GM23338 (cell line): ENCODE measurements around the gene UCKL1. TPM values are rescaled to one million over a fixed set of nuclear protein-coding genes. Genes with fewer than 3 reads are reported as not detected.

ENCODE experiments used
- ATAC-seq: fragments of 200-7000 bp; cut with Tn5 transposase; 3 replicates; pipeline ENCODE4 v1.9.1; 2020
- DNase-seq: peaks from one replicate; pipeline ENCODE4 v3.0.0-alpha.2; 2015; ENCODE audit warnings: low spot score
- H2AFZ ChIP-seq: fragments of 200-600 bp; sonication (generic); 2 replicates; pipeline ENCODE4 v1.8.0; 2016; ENCODE audit warnings: antibody characterized with exemption, mild to moderate bottlenecking, moderate library complexity
- H3F3A ChIP-seq: fragments of 200-600 bp; sonication (generic); replicated peaks from 2 replicates; pipeline ENCODE4 v1.8.0; 2017; ENCODE audit warnings: antibody characterized with exemption, mixed run types, low read depth
- H3K27ac ChIP-seq: fragments of 200-600 bp; sonication (generic); 2 replicates; pipeline ENCODE4 v1.6.1; 2016; ENCODE audit warnings: low read depth
- H3K27me3 ChIP-seq: fragments of 200-600 bp; sonication (generic); 2 replicates; pipeline ENCODE4 v1.8.0; 2016; ENCODE audit warnings: mild to moderate bottlenecking, mixed run types, moderate library complexity; ENCODE audit not compliant: insufficient read depth
- H3K36me3 ChIP-seq: fragments of 200-600 bp; sonication (generic); 2 replicates; pipeline ENCODE4 v1.8.0; 2016; ENCODE audit warnings: mild to moderate bottlenecking; ENCODE audit not compliant: insufficient read depth
- H3K4me1 ChIP-seq: fragments of 200-600 bp; sonication (generic); 2 replicates; pipeline ENCODE4 v1.8.0; 2016; ENCODE audit warnings: mild to moderate bottlenecking, moderate library complexity; ENCODE audit not compliant: insufficient read depth
- H3K4me2 ChIP-seq: fragments of 200-600 bp; sonication (generic); 2 replicates; pipeline ENCODE4 v1.7.1; 2017; ENCODE audit warnings: mixed run types
- H3K4me3 ChIP-seq: fragments of 200-600 bp; sonication (generic); 2 replicates; pipeline ENCODE4 v1.6.1; 2016; ENCODE audit warnings: mixed run types
- H3K79me2 ChIP-seq: fragments of 200-600 bp; sonication (generic); replicated peaks from 2 replicates; pipeline ENCODE4 v1.8.0; 2017; ENCODE audit warnings: mild to moderate bottlenecking; ENCODE audit not compliant: insufficient read depth
- H3K9me2 ChIP-seq: fragments of 200-600 bp; sonication (generic); 2 replicates; pipeline ENCODE4 v1.8.0; 2017; ENCODE audit not compliant: insufficient read depth
- H4K20me1 ChIP-seq: fragments of 200-600 bp; sonication (generic); replicated peaks from 2 replicates; pipeline ENCODE4 v1.8.0; 2017; ENCODE audit warnings: mild to moderate bottlenecking; ENCODE audit not compliant: insufficient read depth
- H3K27ac Mint-ChIP-seq: 2 replicates; pipeline ENCODE4 v1.8.0; 2020; ENCODE audit warnings: inconsistent platforms, mild to moderate bottlenecking, moderate library complexity, mixed read lengths
- H3K27me3 Mint-ChIP-seq: 3 replicates; pipeline ENCODE4 v1.8.0; 2022; ENCODE audit warnings: low read depth, mild to moderate bottlenecking, moderate library complexity, mixed read lengths, inconsistent platforms; ENCODE audit not compliant: insufficient read depth, poor library complexity
- H3K36me3 Mint-ChIP-seq: 3 replicates; pipeline ENCODE4 v1.8.0; 2021; ENCODE audit warnings: low read depth, mild to moderate bottlenecking, inconsistent platforms, moderate library complexity, mixed read lengths
- H3K4me1 Mint-ChIP-seq: 3 replicates; pipeline ENCODE4 v1.8.0; 2020; ENCODE audit warnings: mild to moderate bottlenecking, inconsistent platforms, mixed read lengths
- H3K4me3 Mint-ChIP-seq: 3 replicates; pipeline ENCODE4 v1.8.0; 2021; ENCODE audit warnings: moderate library complexity, mild to moderate bottlenecking, inconsistent platforms, mixed read lengths
- H3K9me3 Mint-ChIP-seq: 3 replicates; pipeline ENCODE4 v1.8.0; 2020; ENCODE audit warnings: moderate library complexity, mild to moderate bottlenecking, inconsistent platforms, mixed read lengths
- CREB1 ChIP-seq: fragments of 250-450 bp; sonication (Bioruptor Pico); IDR thresholded peaks from 2 replicates; pipeline ENCODE4 v1.5.0; 2020; ENCODE audit warnings: low read depth, mild to moderate bottlenecking, moderate library complexity
- CTCF ChIP-seq, 2 experiments: fragments of 200-600 bp in 1 of 2; sonication (generic) in 1 of 2; conservative IDR thresholded peaks; 2 replicates each; pipeline versions ENCODE4 v1.5.1 to v1.6.1; 2016 to 2017; ENCODE audit warnings: antibody characterized with exemption in 2 of 2, low read depth in 2 of 2, mild to moderate bottlenecking in 2 of 2, moderate library complexity in 1 of 2
- ETS1 ChIP-seq: IDR thresholded peaks from 2 replicates; pipeline ENCODE4 v1.6.1; 2016; ENCODE audit warnings: antibody characterized with exemption
- EZH2 ChIP-seq: fragments of 200-600 bp; sonication (generic); IDR thresholded peaks from one replicate; pipeline ENCODE4 v1.8.0; 2017; ENCODE audit warnings: antibody characterized with exemption, mild to moderate bottlenecking, low read depth; ENCODE audit not compliant: unreplicated experiment
- EZH2phosphoT487 ChIP-seq: fragments of 200-600 bp; sonication (generic); IDR thresholded peaks from one replicate; pipeline ENCODE4 v1.8.1; 2018; ENCODE audit warnings: antibody characterized with exemption; ENCODE audit not compliant: unreplicated experiment
- JUNB ChIP-seq: IDR thresholded peaks from one replicate; pipeline ENCODE4 v1.6.1; 2016; ENCODE audit warnings: antibody characterized with exemption; ENCODE audit not compliant: unreplicated experiment
- NANOG ChIP-seq: IDR thresholded peaks from 2 replicates; pipeline ENCODE4 v1.6.1; 2016; ENCODE audit warnings: antibody characterized with exemption, borderline replicate concordance
- POLR2AphosphoS5 ChIP-seq: IDR thresholded peaks from 2 replicates; pipeline ENCODE4 v1.6.1; 2016; ENCODE audit warnings: antibody characterized with exemption, low read depth
- REST ChIP-seq: IDR thresholded peaks from one replicate; pipeline ENCODE4 v1.6.1; 2018; ENCODE audit warnings: antibody characterized with exemption; ENCODE audit not compliant: unreplicated experiment
- STAT1 ChIP-seq: IDR thresholded peaks from one replicate; pipeline ENCODE4 v1.6.1; 2016; ENCODE audit warnings: antibody characterized with exemption; ENCODE audit not compliant: unreplicated experiment
- ZNF114 ChIP-seq: fragments of 250-450 bp; sonication (Bioruptor Pico); IDR thresholded peaks from 2 replicates; pipeline ENCODE4 v1.5.0; 2020; ENCODE audit warnings: mild to moderate bottlenecking, moderate library complexity
- ZNF331 ChIP-seq: fragments of 250-450 bp; sonication (Bioruptor Pico); IDR thresholded peaks from 2 replicates; pipeline ENCODE4 v1.5.0; 2020; ENCODE audit warnings: low read depth, mild to moderate bottlenecking, moderate library complexity
- polyA plus RNA-seq: library from polyadenylated mRNA; unstranded; fragments of >200 nt; fragmentation: Nextera tagmentation; extraction: Ambion mirVana; gene quantifications from 2 replicates; pipeline ENCODE4 v1.2.1, GENCODE V29; 2016
- total RNA-seq: library from RNA; depleted of rRNA; stranded (reverse); fragments of >200 nt; shearing (Covaris generic); gene quantifications from 2 replicates; pipeline ENCODE4 v1.2.3, GENCODE V29; 2014
- TF ChIP-seq, protein P1 (sequence below): fragments of 250-450 bp; sonication (Bioruptor Pico); IDR thresholded peaks from 2 replicates; pipeline ENCODE4 v1.5.0; 2020; ENCODE audit warnings: mild to moderate bottlenecking, moderate library complexity

UCKL1 gene
- total and polyA plus RNA-seq, 2 experiments from 2014 or later = 56.8 to 82.5 TPM

DNA sequence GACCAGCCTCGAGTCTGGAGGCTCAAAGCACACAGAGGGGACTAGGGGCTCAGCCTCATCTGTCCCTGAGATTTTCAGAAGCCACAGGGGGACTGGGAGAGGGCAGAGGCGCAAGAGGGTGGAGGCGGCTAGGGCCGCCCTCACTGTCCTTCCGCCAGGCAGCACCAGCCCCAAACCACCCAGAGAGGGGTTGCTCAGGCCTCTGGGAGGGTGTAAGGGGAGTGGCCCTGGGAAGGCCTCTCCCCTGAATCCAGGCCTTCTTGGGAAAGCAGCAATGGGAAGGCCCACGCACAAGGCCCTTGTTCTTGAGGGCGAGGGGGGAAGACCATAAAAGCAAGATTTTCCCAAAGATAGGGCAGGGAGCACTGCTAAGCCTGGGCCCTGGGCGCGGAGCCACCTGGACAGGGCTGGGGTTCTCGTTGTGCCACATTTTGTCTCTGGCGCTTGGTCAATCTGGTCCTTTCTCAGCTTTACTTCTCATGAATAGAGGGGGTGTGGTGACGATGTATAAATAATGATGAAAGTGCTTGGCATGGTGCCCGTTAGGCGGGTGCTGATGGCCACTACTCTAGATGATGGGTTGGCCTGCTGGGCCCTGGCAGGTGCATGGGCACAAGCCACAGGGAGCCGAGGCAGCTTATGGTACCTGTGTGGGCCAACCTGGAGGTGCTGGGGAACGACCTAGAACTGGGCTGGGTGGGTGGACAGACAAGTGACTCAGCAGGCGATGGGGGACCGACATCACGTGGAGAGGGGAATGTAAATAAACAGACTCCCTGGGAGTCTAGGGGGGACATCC, 18.4 kb upstream of the UCKL1 start:
- Mint-ChIP-seq H3K4me1 (peaks cover 23% of the 10 kb centered on the region), H3K27me3 (peaks cover 30% of the 10 kb centered on the region), H3K36me3 (no peaks in the 10 kb centered on the region; the same call in 2 of the 3 replicates), H3K27ac (no peak overlapping the region), H3K9me3 (no peaks in the 10 kb centered on the region; the same call in 2 of the 3 replicates), H3K4me3 (peak overlapping the region; percentile 17; the same call in 1 of the 3 replicates)
- Histone ChIP-seq H4K20me1 (no peaks in the 10 kb centered on the region), H3K79me2 (no peaks in the 10 kb centered on the region), H3K4me2 (no peak overlapping the region; the same call in 1 of the 2 replicates), H3F3A (peaks cover 19% of the 10 kb centered on the region), H3K36me3 (no peaks in the 10 kb centered on the region), H3K4me3 (no peak overlapping the region), H2AFZ (no peak overlapping the region), H3K27me3 (peaks cover 13% of the 10 kb centered on the region; the same call in 1 of the 2 replicates), H3K4me1 (peaks cover 5% of the 10 kb centered on the region; the same call in 1 of the 2 replicates), H3K9me2 (no peaks in the 10 kb centered on the region), H3K27ac (no peak overlapping the region)
- ATAC-seq (no peak), DNase-seq (no peak)
- TF ChIP-seq EZH2phosphoT487 (no peak), ETS1 (no peak), CREB1 (CRISPR knock-in tag) (no peak), NANOG (no peak), REST (no peak), ZNF331 (CRISPR knock-in tag) (no peak), STAT1 (no peak), POLR2AphosphoS5 (no peak), ZNF114 (CRISPR knock-in tag) (no peak), CTCF (conservative IDR thresholded peaks at IDR 0.05; ENCODE audit: low read depth in 2 of 2) (no peak), EZH2 (no peak), JUNB (no peak)
- TF ChIP-seq, protein P1, sequence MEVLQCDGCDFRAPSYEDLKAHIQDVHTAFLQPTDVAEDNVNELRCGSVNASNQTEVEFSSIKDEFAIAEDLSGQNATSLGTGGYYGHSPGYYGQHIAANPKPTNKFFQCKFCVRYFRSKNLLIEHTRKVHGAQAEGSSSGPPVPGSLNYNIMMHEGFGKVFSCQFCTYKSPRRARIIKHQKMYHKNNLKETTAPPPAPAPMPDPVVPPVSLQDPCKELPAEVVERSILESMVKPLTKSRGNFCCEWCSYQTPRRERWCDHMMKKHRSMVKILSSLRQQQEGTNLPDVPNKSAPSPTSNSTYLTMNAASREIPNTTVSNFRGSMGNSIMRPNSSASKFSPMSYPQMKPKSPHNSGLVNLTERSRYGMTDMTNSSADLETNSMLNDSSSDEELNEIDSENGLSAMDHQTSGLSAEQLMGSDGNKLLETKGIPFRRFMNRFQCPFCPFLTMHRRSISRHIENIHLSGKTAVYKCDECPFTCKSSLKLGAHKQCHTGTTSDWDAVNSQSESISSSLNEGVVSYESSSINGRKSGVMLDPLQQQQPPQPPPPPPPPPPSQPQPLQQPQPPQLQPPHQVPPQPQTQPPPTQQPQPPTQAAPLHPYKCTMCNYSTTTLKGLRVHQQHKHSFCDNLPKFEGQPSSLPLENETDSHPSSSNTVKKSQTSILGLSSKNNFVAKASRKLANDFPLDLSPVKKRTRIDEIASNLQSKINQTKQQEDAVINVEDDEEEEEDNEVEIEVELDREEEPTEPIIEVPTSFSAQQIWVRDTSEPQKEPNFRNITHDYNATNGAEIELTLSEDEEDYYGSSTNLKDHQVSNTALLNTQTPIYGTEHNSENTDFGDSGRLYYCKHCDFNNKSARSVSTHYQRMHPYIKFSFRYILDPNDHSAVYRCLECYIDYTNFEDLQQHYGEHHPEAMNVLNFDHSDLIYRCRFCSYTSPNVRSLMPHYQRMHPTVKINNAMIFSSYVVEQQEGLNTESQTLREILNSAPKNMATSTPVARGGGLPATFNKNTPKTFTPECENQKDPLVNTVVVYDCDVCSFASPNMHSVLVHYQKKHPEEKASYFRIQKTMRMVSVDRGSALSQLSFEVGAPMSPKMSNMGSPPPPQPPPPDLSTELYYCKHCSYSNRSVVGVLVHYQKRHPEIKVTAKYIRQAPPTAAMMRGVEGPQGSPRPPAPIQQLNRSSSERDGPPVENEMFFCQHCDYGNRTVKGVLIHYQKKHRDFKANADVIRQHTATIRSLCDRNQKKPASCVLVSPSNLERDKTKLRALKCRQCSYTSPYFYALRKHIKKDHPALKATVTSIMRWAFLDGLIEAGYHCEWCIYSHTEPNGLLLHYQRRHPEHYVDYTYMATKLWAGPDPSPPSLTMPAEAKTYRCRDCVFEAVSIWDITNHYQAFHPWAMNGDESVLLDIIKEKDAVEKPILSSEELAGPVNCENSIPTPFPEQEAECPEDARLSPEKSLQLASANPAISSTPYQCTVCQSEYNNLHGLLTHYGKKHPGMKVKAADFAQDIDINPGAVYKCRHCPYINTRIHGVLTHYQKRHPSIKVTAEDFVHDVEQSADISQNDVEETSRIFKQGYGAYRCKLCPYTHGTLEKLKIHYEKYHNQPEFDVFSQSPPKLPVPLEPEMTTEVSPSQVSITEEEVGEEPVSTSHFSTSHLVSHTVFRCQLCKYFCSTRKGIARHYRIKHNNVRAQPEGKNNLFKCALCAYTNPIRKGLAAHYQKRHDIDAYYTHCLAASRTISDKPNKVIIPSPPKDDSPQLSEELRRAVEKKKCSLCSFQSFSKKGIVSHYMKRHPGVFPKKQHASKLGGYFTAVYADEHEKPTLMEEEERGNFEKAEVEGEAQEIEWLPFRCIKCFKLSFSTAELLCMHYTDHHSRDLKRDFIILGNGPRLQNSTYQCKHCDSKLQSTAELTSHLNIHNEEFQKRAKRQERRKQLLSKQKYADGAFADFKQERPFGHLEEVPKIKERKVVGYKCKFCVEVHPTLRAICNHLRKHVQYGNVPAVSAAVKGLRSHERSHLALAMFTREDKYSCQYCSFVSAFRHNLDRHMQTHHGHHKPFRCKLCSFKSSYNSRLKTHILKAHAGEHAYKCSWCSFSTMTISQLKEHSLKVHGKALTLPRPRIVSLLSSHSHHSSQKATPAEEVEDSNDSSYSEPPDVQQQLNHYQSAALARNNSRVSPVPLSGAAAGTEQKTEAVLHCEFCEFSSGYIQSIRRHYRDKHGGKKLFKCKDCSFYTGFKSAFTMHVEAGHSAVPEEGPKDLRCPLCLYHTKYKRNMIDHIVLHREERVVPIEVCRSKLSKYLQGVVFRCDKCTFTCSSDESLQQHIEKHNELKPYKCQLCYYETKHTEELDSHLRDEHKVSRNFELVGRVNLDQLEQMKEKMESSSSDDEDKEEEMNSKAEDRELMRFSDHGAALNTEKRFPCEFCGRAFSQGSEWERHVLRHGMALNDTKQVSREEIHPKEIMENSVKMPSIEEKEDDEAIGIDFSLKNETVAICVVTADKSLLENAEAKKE (CRISPR knock-in tag) = no peak
